ENCODE data around the gene COL15A1. TPM values are rescaled to one million over a fixed set of nuclear protein-coding genes. Genes with fewer than 3 reads are reported as not detected.
A peak's percentile ranks its signal among the peaks of the same experiment; 100 is the strongest.

Gene COL15A1
- polyA plus RNA-seq, 1 donor = 227 TPM

GRCh38 chr9:98916660-98917059, 27.0 kb upstream of the COL15A1 start:
- DNase-seq = peak; percentile 76

GRCh38 chr9:98917746-98918487, 25.8 kb upstream of the COL15A1 start:
- DNase-seq = no peak

GRCh38 chr9:98921732-98922131, 22.0 kb upstream of the COL15A1 start:
- no peak for DNase-seq

GRCh38 chr9:98922721-98923435, 20.8 kb upstream of the COL15A1 start:
- DNase-seq = no peak

- DNase-seq = no peak
Measured at GRCh38 chr9:98923451-98924123, 20.1 kb upstream of the COL15A1 start.

GRCh38 chr9:98924946-98925820, 18.5 kb upstream of the COL15A1 start:
- DNase-seq = no peak

GRCh38 chr9:98925956-98926355, 17.8 kb upstream of the COL15A1 start:
- no peak for DNase-seq

- DNase-seq = no peak
Measured at GRCh38 chr9:98927724-98928123, 16.0 kb upstream of the COL15A1 start.

- no peak for DNase-seq
Measured at GRCh38 chr9:98929071-98929470, 14.6 kb upstream of the COL15A1 start.

- DNase-seq = no peak
Measured at GRCh38 chr9:98929895-98930341, 13.8 kb upstream of the COL15A1 start.

- no peak for DNase-seq
Measured at GRCh38 chr9:98930792-98931191, 12.9 kb upstream of the COL15A1 start.

- DNase-seq = no peak
Measured at GRCh38 chr9:98931600-98932389, 11.9 kb upstream of the COL15A1 start.

GRCh38 chr9:98933185-98933584, 10.5 kb upstream of the COL15A1 start:
- DNase-seq = no peak

GRCh38 chr9:98933890-98934289, 9.8 kb upstream of the COL15A1 start:
- DNase-seq = no peak

- DNase-seq = no peak
Measured at GRCh38 chr9:98935071-98935505, 8.6 kb upstream of the COL15A1 start.

GRCh38 chr9:98940276-98940675, 3.4 kb upstream of the COL15A1 start:
- DNase-seq = no peak

GRCh38 chr9:98941946-98942523, 1.7 kb upstream of the COL15A1 start:
- DNase-seq = no peak

- no peak for DNase-seq
Measured at GRCh38 chr9:98942906-98943681, 613 bp upstream of the COL15A1 start.

- DNase-seq = no peak
Measured at GRCh38 chr9:98944057-98944733, 488 bp downstream of the COL15A1 start.

GRCh38 chr9:98944734-98945074, 997 bp downstream of the COL15A1 start:
- no peak for DNase-seq

Measured in hindlimb muscle (tissue), 1 donor.